GM12878 (cell line): ENCODE data around the gene ATP2C1. TPM values are rescaled to one million over a fixed set of nuclear protein-coding genes. Genes with fewer than 3 reads are reported as not detected.

Experiments
- ATAC-seq: fragments of 200-7000 bp; cut with Tn5 transposase; 3 replicates; pipeline ENCODE4 v1.9.1; 2020; ENCODE audit warnings: mild to moderate bottlenecking, moderate library complexity
- BruUV-seq: library from RNA; stranded (reverse); fragments of 400-500 nt; replicated peaks from 2 replicates; lab custom pipeline; 2021; lab: Mats Ljungman, UMichigan
- CTCF ChIA-PET: fragments of 300-600 bp; sonication (Branson Sonifier 250); formaldehyde crosslinking; extraction: SDS; loops from one replicate; lab custom pipeline; 2021; ENCODE audit warnings: inconsistent platforms; lab: Yijun Ruan, JAX
- POLR2A ChIA-PET: fragments of 350-600 bp; formaldehyde crosslinking; extraction: SDS; loops from one replicate; lab custom pipeline; 2021; ENCODE audit warnings: inconsistent platforms; lab: Charles Lee
- RAD21 ChIA-PET: fragments of 300-600 bp; sonication (Branson Sonifier 250); formaldehyde crosslinking; loops from one replicate; lab custom pipeline; 2023; ENCODE audit warnings: antibody characterized with exemption; ENCODE audit not compliant: unreplicated experiment; lab: Charles Lee
- SMC1A ChIA-PET: fragments of 300-600 bp; sonication (Branson Sonifier 250); formaldehyde crosslinking; loops from one replicate; lab custom pipeline; 2023; ENCODE audit not compliant: unreplicated experiment, uncharacterized antibody; lab: Charles Lee
- DNase-seq: peaks from one replicate; pipeline ENCODE4 v3.0.0-alpha.2; 2011; ENCODE audit warnings: low read depth, low spot score
- FAIRE-seq: peaks from 3 replicates; lab custom pipeline; 2011; peaks lifted over from hg19 to GRCh38; lab: Jason Lieb, UNC
- H2AFZ ChIP-seq: 2 replicates; pipeline ENCODE4 v1.6.0; 2011; ENCODE audit warnings: low read depth, low read length, control low read depth; ENCODE audit not compliant: control insufficient read depth
- H3K27ac ChIP-seq: 2 replicates; pipeline ENCODE4 v1.5.1; 2011; ENCODE audit warnings: control low read depth; ENCODE audit not compliant: control insufficient read depth, insufficient read depth
- H3K27me3 ChIP-seq, 2 experiments: replicated peaks in 1 of 2; 2 replicates each; pipeline versions ENCODE4 v1.6.0 to v1.6.1; 2011; ENCODE audit warnings: low read length in 1 of 2; ENCODE audit not compliant: control insufficient read depth in 2 of 2, insufficient read depth in 2 of 2
- H3K36me3 ChIP-seq, 2 experiments: 2 replicates each; pipeline ENCODE4 v1.5.1; 2011; ENCODE audit warnings: low read length in 1 of 2; ENCODE audit not compliant: control insufficient read depth in 2 of 2, insufficient read depth in 2 of 2
- H3K4me1 ChIP-seq: 2 replicates; pipeline ENCODE4 v1.6.1; 2011; ENCODE audit warnings: mild to moderate bottlenecking, low read length, moderate library complexity, mixed read lengths; ENCODE audit not compliant: control insufficient read depth, insufficient read depth
- H3K4me2 ChIP-seq: 2 replicates; pipeline ENCODE4 v1.6.0; 2011; ENCODE audit warnings: control low read depth; ENCODE audit not compliant: control insufficient read depth, insufficient read depth
- H3K4me3 ChIP-seq: fragments of 200-600 bp; sonication (generic); 2 replicates; pipeline ENCODE4 v1.5.1; 2016
- H3K79me2 ChIP-seq: 2 replicates; pipeline ENCODE4 v1.6.0; 2011; ENCODE audit warnings: low read length; ENCODE audit not compliant: control insufficient read depth, insufficient read depth
- H3K9ac ChIP-seq: 2 replicates; pipeline ENCODE4 v1.8.0; 2011; ENCODE audit warnings: low read length, control low read depth, mixed read lengths; ENCODE audit not compliant: control insufficient read depth, insufficient read depth
- H3K9me3 ChIP-seq: replicated peaks from 3 replicates; pipeline ENCODE4 v1.5.1; 2011; ENCODE audit warnings: mild to moderate bottlenecking, low read length; ENCODE audit not compliant: control insufficient read depth, insufficient read depth
- H4K20me1 ChIP-seq: 2 replicates; pipeline ENCODE4 v1.6.0; 2011; ENCODE audit not compliant: control insufficient read depth, insufficient read depth
- BHLHE40 ChIP-seq, 2 experiments: fragments of 450-650 bp in 1 of 2; IDR thresholded peaks; 2 replicates each; pipeline ENCODE4 v1.6.1; 2011 to 2017; ENCODE audit warnings: low read depth in 2 of 2, borderline replicate concordance in 1 of 2, improper control_type of control experiment in 1 of 2, low read length in 1 of 2, mild to moderate bottlenecking in 1 of 2
- EED ChIP-seq: sonication (generic); IDR thresholded peaks from 2 replicates; pipeline ENCODE4 v1.6.1; 2016; ENCODE audit warnings: antibody characterized with exemption, low read depth
- EGR1 ChIP-seq, 2 experiments: IDR thresholded peaks; 1 replicate in 1 of 2; 2 replicates in 1 of 2; pipeline ENCODE4 v1.6.1; 2011 to 2012; ENCODE audit warnings: low read depth in 2 of 2, low read length in 2 of 2, borderline replicate concordance in 1 of 2, mild to moderate bottlenecking in 1 of 2, moderate library complexity in 1 of 2
- IKZF1 ChIP-seq: fragments of 450-650 bp; conservative IDR thresholded peaks from 2 replicates; pipeline ENCODE4 v1.6.1; 2017; ENCODE audit warnings: antibody characterized with exemption, mild to moderate bottlenecking
- IKZF2 ChIP-seq, 2 experiments: fragments of 450-650 bp; IDR thresholded peaks; 2 replicates each; pipeline ENCODE4 v1.6.1; 2017; ENCODE audit warnings: mild to moderate bottlenecking in 2 of 2, moderate library complexity in 2 of 2
- MEF2A ChIP-seq: IDR thresholded peaks from 2 replicates; pipeline ENCODE4 v1.6.1; 2011; ENCODE audit warnings: low read depth, mild to moderate bottlenecking, low read length, moderate library complexity; ENCODE audit not compliant: insufficient read depth
- PML ChIP-seq: IDR thresholded peaks from 2 replicates; pipeline ENCODE4 v1.6.1; 2012; ENCODE audit warnings: low read length, inconsistent platforms
- RB1 ChIP-seq: fragments of 450-650 bp; formaldehyde crosslinking; IDR thresholded peaks from 2 replicates; pipeline ENCODE4 v1.6.1; 2017; ENCODE audit warnings: mild to moderate bottlenecking, borderline replicate concordance
- RBBP5 ChIP-seq: fragments of 200-600 bp; sonication (generic); conservative IDR thresholded peaks from 2 replicates; pipeline ENCODE4 v1.6.1; 2016
- ZNF622 ChIP-seq: fragments of 450-650 bp; IDR thresholded peaks from 2 replicates; pipeline ENCODE4 v1.6.1; 2017; ENCODE audit warnings: mild to moderate bottlenecking, inconsistent platforms
- WGBS: methylation state at CpG from one replicate; pipeline ENCODE4 v1.1.6; 2016; ENCODE audit warnings: low lambda C conversion rate; ENCODE audit not compliant: insufficient replicate concordance, insufficient coverage; ENCODE audit errors: missing lambda C conversion rate; 5-methylcytosine and 5-hydroxymethylcytosine counted together
- in situ Hi-C: fragments of 300-500 bp; cut with MboI; formaldehyde crosslinking; loops from 9 replicates; pipeline ENCODE4 v1.14.3; 2018; ENCODE audit warnings: mixed read lengths
- intact Hi-C: fragments of 100-400 bp; cut with micrococcal nuclease; formaldehyde crosslinking; loops from one replicate; pipeline ENCODE4 v1.14.2; 2022; ENCODE audit not compliant: unreplicated experiment
- polyA plus RNA-seq, 11 experiments: library from polyadenylated mRNA; depleted of rRNA in 4 of 11; unstranded in 6 of 11; stranded (reverse) in 5 of 11; fragments of >200 nt; fragmentation: Nextera tagmentation in 4 of 11; fragmentation: Illumina TruSeq in 1 of 11; extraction: Ambion mirVana in 4 of 11; extraction: Trizol in 1 of 11; gene quantifications; 1 replicate in 1 of 11; 2 replicates in 10 of 11; pipeline versions ENCODE4 v1.2.1 to v1.2.3, GENCODE V29; 2011 to 2016; ENCODE audit warnings: inconsistent platforms in 2 of 11, missing spikeins in 2 of 11, low read depth in 1 of 11
- total RNA-seq, 4 experiments: library from RNA; depleted of rRNA in 3 of 4; stranded (reverse); fragments of >200 nt in 3 of 4; fragmentation: Illumina TruSeq in 1 of 4; extraction: Trizol in 1 of 4; gene quantifications; 2 replicates each; pipeline versions ENCODE4 v1.2.1 to v1.2.3, GENCODE V29; 2013 to 2021
- TF ChIP-seq, protein P1 (sequence below): fragments of 150-350 bp; IDR thresholded peaks from 2 replicates; pipeline ENCODE4 v1.6.1; 2014; ENCODE audit warnings: mild to moderate bottlenecking, low read depth, low read length
- TF ChIP-seq, protein P2 (sequence below): fragments of 450-650 bp; IDR thresholded peaks from 2 replicates; pipeline ENCODE4 v1.6.1; 2017; ENCODE audit warnings: borderline replicate concordance
- TF ChIP-seq, protein P3 (sequence below), 3 experiments: IDR thresholded peaks in 2 of 3; conservative IDR thresholded peaks in 1 of 3; 2 replicates each; pipeline ENCODE4 v1.5.1; 2011; ENCODE audit warnings: low read depth in 3 of 3, low read length in 3 of 3, mild to moderate bottlenecking in 3 of 3, control low read depth in 2 of 3, moderate library complexity in 2 of 3, inconsistent platforms in 1 of 3, mixed read lengths in 1 of 3; ENCODE audit not compliant: control insufficient read depth in 2 of 3, insufficient read depth in 1 of 3; ENCODE audit errors: extremely low read depth in 1 of 3
- TF ChIP-seq, protein P4 (sequence below): IDR thresholded peaks from 2 replicates; pipeline ENCODE4 v1.6.1; 2012; ENCODE audit warnings: low read depth, low read length, improper control_type of control experiment

The ATP2C1 gene
- total and polyA plus RNA-seq, 10 of the 15 experiments (the other 5 are each of a cell fraction or from before 2014, with no cell fraction given): 20.6 to 116 (median 55.1) TPM

DNA sequence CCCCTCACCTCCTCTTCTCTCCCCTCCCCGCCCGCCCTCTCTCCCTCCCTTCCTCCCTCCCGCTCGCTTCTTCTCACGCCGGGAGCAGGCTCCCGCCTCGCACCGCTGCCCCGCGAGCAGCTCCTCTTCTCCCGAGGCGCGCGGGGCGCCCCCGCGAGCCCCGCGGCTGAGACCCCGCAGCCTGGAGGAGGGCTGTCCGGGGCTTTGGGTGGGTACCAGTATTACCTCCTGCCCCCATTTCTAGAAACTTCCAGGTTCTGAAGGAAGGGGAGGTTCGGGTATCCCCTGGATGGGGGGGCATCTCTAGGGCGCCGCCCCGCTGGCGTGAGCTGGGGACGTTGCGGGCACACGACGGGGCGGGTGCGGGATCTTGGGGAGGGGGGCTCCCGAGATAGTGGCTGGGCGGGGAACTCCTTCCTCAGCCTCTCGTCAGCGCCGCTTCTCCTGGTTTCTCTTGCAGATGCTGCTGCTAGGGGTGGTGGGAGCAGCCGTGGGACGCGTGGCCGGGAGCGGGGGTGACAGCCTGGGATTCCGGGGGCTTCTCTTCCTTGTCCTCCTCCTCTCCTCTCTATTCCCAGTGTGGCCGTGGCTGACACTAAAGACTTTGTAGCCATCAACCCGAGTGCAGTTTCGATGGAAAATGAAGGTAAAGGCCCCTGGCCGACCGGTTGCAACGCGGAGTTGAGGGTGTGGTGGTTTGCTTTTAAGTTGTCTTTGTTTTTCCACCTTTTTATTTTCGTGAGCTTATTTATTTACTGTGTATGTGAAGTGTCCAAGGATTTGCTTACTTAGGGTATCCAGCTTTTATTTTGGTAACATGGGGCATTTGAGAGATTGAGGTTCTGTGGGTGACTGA lies 474 bp downstream of the ATP2C1 start:
- Histone ChIP-seq H3K9ac (peak overlapping the region; percentile 94), H3K4me3 (peak overlapping the region; percentile 86), H4K20me1 (no peaks in the 10 kb centered on the region), H3K36me3 (no peaks in the 10 kb centered on the region), H3K27ac (peak overlapping the region; percentile 89), H3K4me2 (peak overlapping the region; percentile 81), H2AFZ (peak overlapping the region; percentile 61), H3K27me3 (no peaks in the 10 kb centered on the region), H3K9me3 (no peaks in the 10 kb centered on the region), H3K79me2 (peaks cover 67% of the 10 kb centered on the region), H3K4me1 (no peaks in the 10 kb centered on the region; the same call in 1 of the 2 replicates)
- under 1% methylated on average over 27 of the region's 52 CpGs for WGBS
- FAIRE-seq (peak; percentile 61), ATAC-seq (peak; percentile 23), DNase-seq (no peak)
- ChIA-PET CTCF (interaction anchor here (0.6 to 10.0 kb wide), 26 partner anchors 9 to 195 kb away, joined by 3 to 200 read pairs (median 4); partner anchors contain the start of gene PIK3R4), SMC1A (interaction anchor here (0.5 to 9.7 kb wide), 32 partner anchors 21 to 609 kb away, joined by 3 to 163 read pairs (median 4); partner anchors contain the start of gene PIK3R4), RAD21 (interaction anchor here (0.8 to 7.0 kb wide), 14 partner anchors 22 to 208 kb away, joined by 3 to 132 read pairs (median 6); partner anchors contain the start of genes ASTE1 and NEK11), POLR2A (interaction anchor here (0.8 to 6.5 kb wide), 11 partner anchors 15 to 209 kb away, joined by 3 to 47 read pairs (median 5); partner anchors contain the start of genes ASTE1, NEK11 and PIK3R4)
- in situ Hi-C loops: loop anchor here (5.0 kb wide), 1 partner anchor 147 kb away; the partner anchor contains the start of gene PIK3R4
- intact Hi-C loops: loop anchor here (5.0 kb wide), 1 partner anchor 617 kb away; no protein-coding TSS in a partner anchor
- BruUV-seq: no TSS peak
- TF ChIP-seq, protein P1, sequence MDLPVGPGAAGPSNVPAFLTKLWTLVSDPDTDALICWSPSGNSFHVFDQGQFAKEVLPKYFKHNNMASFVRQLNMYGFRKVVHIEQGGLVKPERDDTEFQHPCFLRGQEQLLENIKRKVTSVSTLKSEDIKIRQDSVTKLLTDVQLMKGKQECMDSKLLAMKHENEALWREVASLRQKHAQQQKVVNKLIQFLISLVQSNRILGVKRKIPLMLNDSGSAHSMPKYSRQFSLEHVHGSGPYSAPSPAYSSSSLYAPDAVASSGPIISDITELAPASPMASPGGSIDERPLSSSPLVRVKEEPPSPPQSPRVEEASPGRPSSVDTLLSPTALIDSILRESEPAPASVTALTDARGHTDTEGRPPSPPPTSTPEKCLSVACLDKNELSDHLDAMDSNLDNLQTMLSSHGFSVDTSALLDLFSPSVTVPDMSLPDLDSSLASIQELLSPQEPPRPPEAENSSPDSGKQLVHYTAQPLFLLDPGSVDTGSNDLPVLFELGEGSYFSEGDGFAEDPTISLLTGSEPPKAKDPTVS: peak; percentile 94
- no peak for TF ChIP-seq RBBP5
- TF ChIP-seq EGR1 (IDR thresholded peaks at IDR 0.05; ENCODE audit: borderline replicate concordance in 1 of 2, low read depth in 2 of 2, low read length in 2 of 2): no peak
- no peak for TF ChIP-seq RB1
- TF ChIP-seq ZNF622: no peak
- 0 out of 2 replicates have a peak, but pooled peaks have one; percentile 5 for TF ChIP-seq PML
- peak; percentile 35; the same call in 1 of the 2 replicates for TF ChIP-seq EED
- TF ChIP-seq MEF2A: 0 out of 2 replicates have a peak, but pooled peaks have one; percentile 2
- peak; percentile 29; the same call in 1 of the 2 replicates for TF ChIP-seq IKZF1
- TF ChIP-seq BHLHE40 (IDR thresholded peaks at IDR 0.05; ENCODE audit: borderline replicate concordance in 1 of 2, low read depth in 2 of 2, low read length in 1 of 2): 0 out of 4 replicates have a peak, but pooled peaks of 1 of the 2 experiments have one; percentile 4
- TF ChIP-seq, protein P2, sequence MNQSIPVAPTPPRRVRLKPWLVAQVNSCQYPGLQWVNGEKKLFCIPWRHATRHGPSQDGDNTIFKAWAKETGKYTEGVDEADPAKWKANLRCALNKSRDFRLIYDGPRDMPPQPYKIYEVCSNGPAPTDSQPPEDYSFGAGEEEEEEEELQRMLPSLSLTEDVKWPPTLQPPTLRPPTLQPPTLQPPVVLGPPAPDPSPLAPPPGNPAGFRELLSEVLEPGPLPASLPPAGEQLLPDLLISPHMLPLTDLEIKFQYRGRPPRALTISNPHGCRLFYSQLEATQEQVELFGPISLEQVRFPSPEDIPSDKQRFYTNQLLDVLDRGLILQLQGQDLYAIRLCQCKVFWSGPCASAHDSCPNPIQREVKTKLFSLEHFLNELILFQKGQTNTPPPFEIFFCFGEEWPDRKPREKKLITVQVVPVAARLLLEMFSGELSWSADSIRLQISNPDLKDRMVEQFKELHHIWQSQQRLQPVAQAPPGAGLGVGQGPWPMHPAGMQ: no peak
- TF ChIP-seq, protein P3, sequence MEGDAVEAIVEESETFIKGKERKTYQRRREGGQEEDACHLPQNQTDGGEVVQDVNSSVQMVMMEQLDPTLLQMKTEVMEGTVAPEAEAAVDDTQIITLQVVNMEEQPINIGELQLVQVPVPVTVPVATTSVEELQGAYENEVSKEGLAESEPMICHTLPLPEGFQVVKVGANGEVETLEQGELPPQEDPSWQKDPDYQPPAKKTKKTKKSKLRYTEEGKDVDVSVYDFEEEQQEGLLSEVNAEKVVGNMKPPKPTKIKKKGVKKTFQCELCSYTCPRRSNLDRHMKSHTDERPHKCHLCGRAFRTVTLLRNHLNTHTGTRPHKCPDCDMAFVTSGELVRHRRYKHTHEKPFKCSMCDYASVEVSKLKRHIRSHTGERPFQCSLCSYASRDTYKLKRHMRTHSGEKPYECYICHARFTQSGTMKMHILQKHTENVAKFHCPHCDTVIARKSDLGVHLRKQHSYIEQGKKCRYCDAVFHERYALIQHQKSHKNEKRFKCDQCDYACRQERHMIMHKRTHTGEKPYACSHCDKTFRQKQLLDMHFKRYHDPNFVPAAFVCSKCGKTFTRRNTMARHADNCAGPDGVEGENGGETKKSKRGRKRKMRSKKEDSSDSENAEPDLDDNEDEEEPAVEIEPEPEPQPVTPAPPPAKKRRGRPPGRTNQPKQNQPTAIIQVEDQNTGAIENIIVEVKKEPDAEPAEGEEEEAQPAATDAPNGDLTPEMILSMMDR (IDR thresholded peaks at IDR 0.05 in 2 of 3, conservative IDR thresholded peaks at IDR 0.05 in 1 of 3; ENCODE audit: control insufficient read depth in 2 of 3, extremely low read depth in 1 of 3, insufficient read depth in 1 of 3, low read depth in 3 of 3, low read length in 3 of 3): 0 out of 6 replicates have a peak, but pooled peaks of 2 of the 3 experiments have one; percentile 2 to 11
- TF ChIP-seq, protein P4, sequence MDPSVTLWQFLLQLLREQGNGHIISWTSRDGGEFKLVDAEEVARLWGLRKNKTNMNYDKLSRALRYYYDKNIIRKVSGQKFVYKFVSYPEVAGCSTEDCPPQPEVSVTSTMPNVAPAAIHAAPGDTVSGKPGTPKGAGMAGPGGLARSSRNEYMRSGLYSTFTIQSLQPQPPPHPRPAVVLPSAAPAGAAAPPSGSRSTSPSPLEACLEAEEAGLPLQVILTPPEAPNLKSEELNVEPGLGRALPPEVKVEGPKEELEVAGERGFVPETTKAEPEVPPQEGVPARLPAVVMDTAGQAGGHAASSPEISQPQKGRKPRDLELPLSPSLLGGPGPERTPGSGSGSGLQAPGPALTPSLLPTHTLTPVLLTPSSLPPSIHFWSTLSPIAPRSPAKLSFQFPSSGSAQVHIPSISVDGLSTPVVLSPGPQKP: 0 out of 2 replicates have a peak, but pooled peaks have one; percentile 7
- 0 out of 4 replicates have a peak, but pooled peaks have one; percentile 12 to 37 for TF ChIP-seq IKZF2 (IDR thresholded peaks at IDR 0.05)
